Ishikawa (cell line): ENCODE measurements around the gene CASTOR1.

ENCODE experiments used
- CEBPB ChIP-seq: IDR thresholded peaks from 2 replicates; pipeline ENCODE4 v1.6.1; 2012
- EGR1 ChIP-seq: IDR thresholded peaks from 2 replicates; pipeline ENCODE4 v1.6.1; 2012
- EP300 ChIP-seq: IDR thresholded peaks from 2 replicates; pipeline ENCODE4 v1.6.1; 2012; ENCODE audit warnings: borderline replicate concordance
- FOXM1 ChIP-seq: IDR thresholded peaks from 2 replicates; pipeline ENCODE4 v1.6.1; 2012; ENCODE audit warnings: low read depth, borderline replicate concordance
- NFIC ChIP-seq: IDR thresholded peaks from 2 replicates; pipeline ENCODE4 v1.6.1; 2012
- TAF1 ChIP-seq: IDR thresholded peaks from 2 replicates; pipeline ENCODE4 v1.6.1; 2012; ENCODE audit warnings: low read depth, mild to moderate bottlenecking
- TCF12 ChIP-seq: IDR thresholded peaks from 2 replicates; pipeline ENCODE4 v1.6.1; 2012; ENCODE audit warnings: low read depth
- YY1 ChIP-seq: IDR thresholded peaks from 2 replicates; pipeline ENCODE4 v1.6.1; 2012; ENCODE audit warnings: low read depth
- TF ChIP-seq, protein P1 (sequence below): IDR thresholded peaks from 2 replicates; pipeline ENCODE4 v1.6.1; 2012; ENCODE audit warnings: low read depth, mild to moderate bottlenecking
- TF ChIP-seq, protein P2 (sequence below): IDR thresholded peaks from 2 replicates; pipeline ENCODE4 v1.6.1; 2012

DNA sequence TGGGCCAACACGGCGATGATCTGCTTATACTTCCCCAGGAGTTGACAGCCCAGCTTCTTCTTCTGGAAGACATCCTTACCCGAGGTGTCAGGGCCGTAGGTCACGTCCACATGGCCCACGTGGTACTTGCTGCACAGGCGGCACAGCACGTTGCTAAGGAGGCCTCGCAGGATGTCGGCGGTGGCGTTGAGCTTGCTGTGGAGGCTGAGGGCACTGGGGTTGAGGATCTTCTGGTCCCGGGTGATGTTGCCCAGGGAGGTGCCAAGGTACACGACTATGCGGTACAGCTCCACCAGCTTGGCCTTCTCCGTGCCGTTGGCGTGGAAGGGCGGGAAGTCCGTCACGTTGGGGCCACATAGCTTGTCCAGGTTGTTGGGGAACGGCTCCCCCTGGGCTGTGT lies 45.6 kb downstream of the CASTOR1 start:
- TF ChIP-seq, protein P1, sequence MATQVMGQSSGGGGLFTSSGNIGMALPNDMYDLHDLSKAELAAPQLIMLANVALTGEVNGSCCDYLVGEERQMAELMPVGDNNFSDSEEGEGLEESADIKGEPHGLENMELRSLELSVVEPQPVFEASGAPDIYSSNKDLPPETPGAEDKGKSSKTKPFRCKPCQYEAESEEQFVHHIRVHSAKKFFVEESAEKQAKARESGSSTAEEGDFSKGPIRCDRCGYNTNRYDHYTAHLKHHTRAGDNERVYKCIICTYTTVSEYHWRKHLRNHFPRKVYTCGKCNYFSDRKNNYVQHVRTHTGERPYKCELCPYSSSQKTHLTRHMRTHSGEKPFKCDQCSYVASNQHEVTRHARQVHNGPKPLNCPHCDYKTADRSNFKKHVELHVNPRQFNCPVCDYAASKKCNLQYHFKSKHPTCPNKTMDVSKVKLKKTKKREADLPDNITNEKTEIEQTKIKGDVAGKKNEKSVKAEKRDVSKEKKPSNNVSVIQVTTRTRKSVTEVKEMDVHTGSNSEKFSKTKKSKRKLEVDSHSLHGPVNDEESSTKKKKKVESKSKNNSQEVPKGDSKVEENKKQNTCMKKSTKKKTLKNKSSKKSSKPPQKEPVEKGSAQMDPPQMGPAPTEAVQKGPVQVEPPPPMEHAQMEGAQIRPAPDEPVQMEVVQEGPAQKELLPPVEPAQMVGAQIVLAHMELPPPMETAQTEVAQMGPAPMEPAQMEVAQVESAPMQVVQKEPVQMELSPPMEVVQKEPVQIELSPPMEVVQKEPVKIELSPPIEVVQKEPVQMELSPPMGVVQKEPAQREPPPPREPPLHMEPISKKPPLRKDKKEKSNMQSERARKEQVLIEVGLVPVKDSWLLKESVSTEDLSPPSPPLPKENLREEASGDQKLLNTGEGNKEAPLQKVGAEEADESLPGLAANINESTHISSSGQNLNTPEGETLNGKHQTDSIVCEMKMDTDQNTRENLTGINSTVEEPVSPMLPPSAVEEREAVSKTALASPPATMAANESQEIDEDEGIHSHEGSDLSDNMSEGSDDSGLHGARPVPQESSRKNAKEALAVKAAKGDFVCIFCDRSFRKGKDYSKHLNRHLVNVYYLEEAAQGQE, result no peak
- TF ChIP-seq TAF1 (no peak), EGR1 (no peak), CEBPB (no peak), NFIC (no peak), EP300 (no peak), YY1 (no peak), TCF12 (no peak), FOXM1 (no peak)
- TF ChIP-seq, protein P2, sequence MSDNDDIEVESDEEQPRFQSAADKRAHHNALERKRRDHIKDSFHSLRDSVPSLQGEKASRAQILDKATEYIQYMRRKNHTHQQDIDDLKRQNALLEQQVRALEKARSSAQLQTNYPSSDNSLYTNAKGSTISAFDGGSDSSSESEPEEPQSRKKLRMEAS, result no peak
